Loucy (cell line): ENCODE measurements around the gene ZNF579.

Experiments used
- H2AFZ ChIP-seq: fragments of 200-600 bp; sonication (generic); 2 replicates; pipeline ENCODE4 v1.6.0; 2016; ENCODE audit warnings: antibody characterized with exemption, mild to moderate bottlenecking, low read length, moderate library complexity
- H3F3A ChIP-seq: fragments of 200-600 bp; 2 replicates; pipeline ENCODE4 v1.6.0; 2016; ENCODE audit warnings: antibody characterized with exemption, low read depth, mild to moderate bottlenecking
- H3K27me3 ChIP-seq: fragments of 200-600 bp; sonication (generic); 2 replicates; pipeline ENCODE4 v1.6.1; 2014; ENCODE audit warnings: low read length, mild to moderate bottlenecking; ENCODE audit not compliant: insufficient read depth, poor library complexity, severe bottlenecking
- H3K36me3 ChIP-seq: fragments of 200-600 bp; sonication (generic); 2 replicates; pipeline ENCODE4 v1.6.1; 2016; ENCODE audit warnings: low read length; ENCODE audit not compliant: insufficient read depth
- H3K4me1 ChIP-seq: fragments of 200-600 bp; sonication (generic); 2 replicates; pipeline ENCODE4 v1.5.1; 2014; ENCODE audit warnings: low read length, mild to moderate bottlenecking; ENCODE audit not compliant: insufficient read depth, poor library complexity, severe bottlenecking
- H3K4me2 ChIP-seq: fragments of 200-600 bp; sonication (generic); 2 replicates; pipeline ENCODE4 v1.6.0; 2014; ENCODE audit warnings: antibody characterized with exemption, low read length, low read depth, mild to moderate bottlenecking; ENCODE audit not compliant: poor library complexity, severe bottlenecking
- H3K4me3 ChIP-seq: fragments of 200-600 bp; sonication (generic); 2 replicates; pipeline ENCODE4 v1.5.1; 2014; ENCODE audit warnings: low read length, mild to moderate bottlenecking, mixed read lengths; ENCODE audit not compliant: poor library complexity, severe bottlenecking
- H3K79me2 ChIP-seq: fragments of 200-600 bp; sonication (generic); 2 replicates; pipeline ENCODE4 v1.6.1; 2014; ENCODE audit warnings: low read length; ENCODE audit not compliant: insufficient read depth
- H3K9ac ChIP-seq: fragments of 200-600 bp; sonication (generic); 2 replicates; pipeline ENCODE4 v1.6.0; 2014; ENCODE audit warnings: mild to moderate bottlenecking, low read depth, low read length, moderate library complexity; ENCODE audit not compliant: poor library complexity, severe bottlenecking
- H3K9me2 ChIP-seq: fragments of 200-600 bp; sonication (generic); replicated peaks from 2 replicates; pipeline ENCODE4 v1.6.1; 2016; ENCODE audit warnings: low read depth, low read length, mixed read lengths
- H3K9me3 ChIP-seq: fragments of 200-600 bp; sonication (generic); 2 replicates; pipeline ENCODE4 v1.6.1; 2014; ENCODE audit warnings: mild to moderate bottlenecking, antibody characterized with exemption, low read length, low read depth; ENCODE audit not compliant: insufficient read depth
- H4K20me1 ChIP-seq: fragments of 200-600 bp; sonication (generic); 2 replicates; pipeline ENCODE4 v1.6.0; 2014; ENCODE audit warnings: antibody characterized with exemption, low read length, mild to moderate bottlenecking; ENCODE audit not compliant: insufficient read depth, poor library complexity, severe bottlenecking
- CTCF ChIP-seq: fragments of 200-600 bp; sonication (generic); conservative IDR thresholded peaks from 2 replicates; pipeline ENCODE4 v1.5.1; 2014; ENCODE audit warnings: mild to moderate bottlenecking, antibody characterized with exemption, low read length
- EZH2phosphoT487 ChIP-seq: fragments of 200-600 bp; IDR thresholded peaks from 2 replicates; pipeline ENCODE4 v1.6.1; 2018; ENCODE audit warnings: antibody characterized with exemption, mild to moderate bottlenecking, moderate library complexity, borderline replicate concordance

ZNF579 gene

GRCh38 chr19:55614711-55615542 lies 34.3 kb upstream of the ZNF579 start:
- peaks cover 17% of the 10 kb centered on the region; the same call in 1 of the 2 replicates for H3K79me2 ChIP-seq
- H3K9me2 ChIP-seq = no peaks in the 10 kb centered on the region
- H3K4me1 ChIP-seq = no peaks in the 10 kb centered on the region
- H2AFZ ChIP-seq = no peak overlapping the region
- no peaks in the 10 kb centered on the region for H3K9me3 ChIP-seq
- H3F3A ChIP-seq = no peaks in the 10 kb centered on the region
- no peaks in the 10 kb centered on the region for H3K27me3 ChIP-seq
- no peak overlapping the region for H3K9ac ChIP-seq
- H3K4me2 ChIP-seq = no peak overlapping the region
- peaks cover 8% of the 10 kb centered on the region for H4K20me1 ChIP-seq
- no peak overlapping the region for H3K4me3 ChIP-seq
- H3K36me3 ChIP-seq = peaks cover 14% of the 10 kb centered on the region; the same call in 1 of the 2 replicates
- TF ChIP-seq CTCF (no peak), EZH2phosphoT487 (no peak)

GRCh38 chr19:55613930-55614710 lies 33.5 kb upstream of the ZNF579 start:
- TF ChIP-seq CTCF = no peak
- TF ChIP-seq EZH2phosphoT487 = no peak
- Histone ChIP-seq H4K20me1 (peaks cover 13% of the 10 kb centered on the region), H3K4me1 (peaks cover 2% of the 10 kb centered on the region), H3K36me3 (peaks cover 14% of the 10 kb centered on the region; the same call in 1 of the 2 replicates), H3F3A (no peaks in the 10 kb centered on the region), H3K79me2 (peaks cover 26% of the 10 kb centered on the region), H2AFZ (no peak overlapping the region), H3K9me2 (no peaks in the 10 kb centered on the region), H3K4me2 (no peak overlapping the region), H3K27me3 (no peaks in the 10 kb centered on the region), H3K4me3 (no peak overlapping the region), H3K9me3 (no peaks in the 10 kb centered on the region), H3K9ac (no peak overlapping the region)

- Histone ChIP-seq H3K4me3 (no peak overlapping the region), H3K79me2 (peaks cover 33% of the 10 kb centered on the region), H3K9me3 (no peaks in the 10 kb centered on the region), H3F3A (no peaks in the 10 kb centered on the region), H3K9me2 (no peaks in the 10 kb centered on the region), H3K9ac (no peak overlapping the region), H3K27me3 (no peaks in the 10 kb centered on the region), H4K20me1 (peaks cover 14% of the 10 kb centered on the region), H2AFZ (no peak overlapping the region), H3K4me1 (peaks cover 5% of the 10 kb centered on the region), H3K36me3 (peaks cover 14% of the 10 kb centered on the region; the same call in 1 of the 2 replicates), H3K4me2 (no peak overlapping the region)
- TF ChIP-seq EZH2phosphoT487 (no peak), CTCF (no peak)
Measured at GRCh38 chr19:55613396-55613795, 32.7 kb upstream of the ZNF579 start.
